C4-2B (cell line): ENCODE measurements around the gene SLC51B.
A peak's percentile ranks its signal among the peaks of the same experiment; 100 is the strongest.

ENCODE experiments used
- CTCF ChIP-seq: fragments of 450-650 bp; conservative IDR thresholded peaks from 2 replicates; pipeline ENCODE4 v1.5.1; 2017; ENCODE audit warnings: mild to moderate bottlenecking
- ZFX ChIP-seq: fragments of 450-650 bp; IDR thresholded peaks from 2 replicates; pipeline ENCODE4 v1.6.1; 2017

DNA sequence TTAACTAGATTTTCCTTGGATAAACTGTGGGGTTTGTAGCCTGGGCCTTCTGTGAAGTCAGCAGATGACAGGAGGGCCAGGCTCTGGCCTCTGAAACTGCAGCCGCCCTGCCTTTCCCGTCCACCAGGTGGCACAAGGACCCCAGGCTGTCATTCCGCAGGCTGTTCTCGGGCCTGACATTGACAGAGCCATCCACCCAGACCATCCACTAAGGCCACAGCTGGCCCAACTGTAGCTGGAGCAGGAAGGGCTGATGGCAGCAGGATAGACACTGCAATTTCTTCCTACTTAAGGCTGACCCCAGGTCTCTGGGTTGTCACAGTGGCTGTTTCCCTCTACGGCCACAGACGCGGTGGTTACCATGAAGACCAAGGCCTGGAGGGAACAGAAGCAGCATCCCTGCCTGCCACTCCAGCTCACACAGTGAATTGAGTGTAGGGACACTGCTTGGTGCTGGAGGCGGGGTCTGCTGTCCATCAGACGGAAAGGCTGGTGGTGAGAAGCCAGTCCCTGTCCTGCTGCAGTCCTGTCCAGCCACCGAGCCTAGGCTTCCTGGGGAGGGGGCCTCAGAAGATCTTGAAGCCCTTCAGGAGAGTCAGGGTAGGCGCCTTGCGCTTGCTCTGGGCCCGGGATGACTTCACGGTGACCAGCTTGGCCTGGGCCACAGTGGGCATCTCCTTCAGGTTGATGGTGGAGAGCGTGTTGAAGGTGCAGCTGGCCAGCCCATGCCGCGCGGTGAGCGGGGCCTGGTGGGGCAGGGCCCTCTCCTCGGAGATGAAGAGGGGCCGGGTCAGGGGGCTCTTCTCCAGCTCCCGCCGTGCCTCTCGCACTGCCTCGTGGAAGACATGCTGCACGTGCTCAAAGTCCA is 9.4 kb downstream of the SLC51B start:
- TF ChIP-seq CTCF (peak; percentile 94), ZFX (no peak)
